Subcutaneous abdominal adipose tissue (tissue), 5 donors: Measurements from ENCODE around the gene STRADB.
A peak's percentile ranks its signal among the peaks of the same experiment; 100 is the strongest.
"Not testable (repeated sequence)": the region's sequence is repeated elsewhere in the genome, so short reads cannot be mapped to it uniquely, and the experiment has no call there.

Source experiments
- H3K27ac ChIP-seq: one replicate; pipeline ENCODE4 v1.7.0; 2013; ENCODE audit warnings: low read depth, mild to moderate bottlenecking, inconsistent platforms, low read length, moderate library complexity
- H3K27me3 ChIP-seq, 5 donors: one replicate each; pipeline ENCODE4 v1.7.0; 2013; ENCODE audit warnings: low read length in 5 of 5, inconsistent platforms in 1 of 5; ENCODE audit not compliant: control insufficient read depth in 5 of 5, insufficient read depth in 4 of 5
- H3K36me3 ChIP-seq, 5 donors: one replicate each; pipeline ENCODE4 v1.7.0; 2013; ENCODE audit warnings: low read length in 5 of 5; ENCODE audit not compliant: control insufficient read depth in 5 of 5, insufficient read depth in 5 of 5
- H3K4me1 ChIP-seq, 5 donors: one replicate each; pipeline ENCODE4 v1.7.0; 2013; ENCODE audit warnings: low read length in 5 of 5, mild to moderate bottlenecking in 3 of 5, moderate library complexity in 1 of 5; ENCODE audit not compliant: control insufficient read depth in 5 of 5, insufficient read depth in 5 of 5
- H3K4me3 ChIP-seq, 5 donors: one replicate each; pipeline ENCODE4 v1.7.0; 2013; ENCODE audit warnings: low read length in 5 of 5, low read depth in 1 of 5
- H3K9ac ChIP-seq, 5 donors: one replicate each; pipeline ENCODE4 v1.7.0; 2013; ENCODE audit warnings: low read length in 5 of 5, mild to moderate bottlenecking in 4 of 5, moderate library complexity in 3 of 5
- H3K9me3 ChIP-seq, 5 donors: one replicate each; pipeline ENCODE4 v1.7.0; 2013; ENCODE audit warnings: low read length in 5 of 5; ENCODE audit not compliant: control insufficient read depth in 5 of 5
- donor health status: healthy.
- donor health status: healthy.
- donor health status: healthy.
- donor health status: healthy.
- donor health status: healthy.

STRADB gene

GRCh38 chr2:201430322-201430721 lies 21.2 kb upstream of the STRADB start:
- not testable (repeated sequence) for H3K36me3 ChIP-seq, H3K27ac ChIP-seq, H3K27me3 ChIP-seq, H3K9me3 ChIP-seq, H3K9ac ChIP-seq, H3K4me3 ChIP-seq
- peaks cover 7 to 31% (median 28%) of the 10 kb centered on the region in 5 donors for H3K4me1 ChIP-seq

GRCh38 chr2:201430839-201431238 lies 20.7 kb upstream of the STRADB start:
- Histone ChIP-seq H3K36me3 (no peaks in the 10 kb centered on the region), H3K4me3 (no peak overlapping the region), H3K4me1 (peaks cover 7 to 31% (median 28%) of the 10 kb centered on the region in 5 donors), H3K27ac (no peak overlapping the region), H3K9ac (no peak overlapping the region), H3K27me3 (no peaks in the 10 kb centered on the region), H3K9me3 (no peaks in the 10 kb centered on the region)

GRCh38 chr2:201432038-201432620 lies 19.4 kb upstream of the STRADB start:
- Histone ChIP-seq H3K4me3 (peak overlapping the region in 2 of 5 donors; percentile 0 to 13), H3K9ac (peak overlapping the region in 2 of 5 donors; percentile 2 to 28), H3K4me1 (peaks cover 7 to 28% (median 26%) of the 10 kb centered on the region in 5 donors), H3K27me3 (no peaks in the 10 kb centered on the region), H3K27ac (peak overlapping the region; percentile 83), H3K36me3 (no peaks in the 10 kb centered on the region), H3K9me3 (no peaks in the 10 kb centered on the region)

- Histone ChIP-seq H3K27ac (peak overlapping the region; percentile 83), H3K27me3 (no peaks in the 10 kb centered on the region), H3K4me1 (peaks cover 7 to 28% (median 26%) of the 10 kb centered on the region in 5 donors), H3K9ac (peak overlapping the region in 2 of 5 donors; percentile 64 to 66), H3K9me3 (no peaks in the 10 kb centered on the region), H3K36me3 (no peaks in the 10 kb centered on the region), H3K4me3 (peak overlapping the region in 3 of 5 donors; percentile 4 to 43 (median 30))
Observed at GRCh38 chr2:201432621-201433393, 18.7 kb upstream of the STRADB start.

GRCh38 chr2:201433394-201433995 lies 18.0 kb upstream of the STRADB start:
- Histone ChIP-seq H3K4me1 (peaks cover 7 to 28% (median 26%) of the 10 kb centered on the region in 5 donors), H3K4me3 (peak overlapping the region in 3 of 5 donors; percentile 4 to 43 (median 30)), H3K36me3 (no peaks in the 10 kb centered on the region), H3K27me3 (no peaks in the 10 kb centered on the region), H3K9ac (peak overlapping the region in 2 of 5 donors; percentile 64 to 66), H3K9me3 (no peaks in the 10 kb centered on the region), H3K27ac (peak overlapping the region; percentile 83)

- Histone ChIP-seq H3K4me1 (peaks cover 7 to 27% (median 26%) of the 10 kb centered on the region in 5 donors), H3K4me3 (no peak overlapping the region), H3K27ac (no peak overlapping the region), H3K27me3 (no peaks in the 10 kb centered on the region), H3K36me3 (no peaks in the 10 kb centered on the region), H3K9me3 (no peaks in the 10 kb centered on the region), H3K9ac (no peak overlapping the region)
Observed at GRCh38 chr2:201436141-201436540, 15.4 kb upstream of the STRADB start.

GRCh38 chr2:201439336-201439922 lies 12.1 kb upstream of the STRADB start:
- H3K4me1 ChIP-seq, H3K4me3 ChIP-seq, H3K27me3 ChIP-seq, H3K9me3 ChIP-seq, H3K9ac ChIP-seq, H3K36me3 ChIP-seq, H3K27ac ChIP-seq: not testable (repeated sequence)

- Histone ChIP-seq H3K4me1 (no peaks in the 10 kb centered on the region), H3K27ac (no peak overlapping the region), H3K27me3 (no peaks in the 10 kb centered on the region), H3K9ac (no peak overlapping the region), H3K4me3 (no peak overlapping the region), H3K36me3 (no peaks in the 10 kb centered on the region), H3K9me3 (no peaks in the 10 kb centered on the region)
Observed at GRCh38 chr2:201440182-201440581, 11.4 kb upstream of the STRADB start.

GRCh38 chr2:201441409-201441808 lies 10.1 kb upstream of the STRADB start:
- Histone ChIP-seq H3K27ac (no peak overlapping the region), H3K36me3 (no peaks in the 10 kb centered on the region), H3K9ac (no peak overlapping the region), H3K27me3 (no peaks in the 10 kb centered on the region), H3K4me1 (no peaks in the 10 kb centered on the region), H3K9me3 (no peaks in the 10 kb centered on the region), H3K4me3 (no peak overlapping the region)
